ENCODE measurements around the gene ATP1A2. TPM values are rescaled to one million over a fixed set of nuclear protein-coding genes. Genes with fewer than 3 reads are reported as not detected.

The ATP1A2 gene
- not detected in 2 replicates for total RNA-seq

GRCh38 chr1:160115545-160116282, at the start of gene ATP1A2:
Gene ATP1A2 (plus strand): TSS chr1:160115759. CDS start chr1:160115862, 103 bp downstream.

GRCh38 chr1:160069460-160070231, 45.9 kb upstream of the ATP1A2 start, which contains the start of gene KCNJ10:
Gene KCNJ10 (minus strand): TSS chr1:160070160. CDS start chr1:160042532, 27,628 bp downstream.

GRCh38 chr1:160081261-160081936, 34.2 kb upstream of the ATP1A2 start, which contains the start of gene KCNJ9:
Gene KCNJ9 (plus strand): TSS chr1:160081538. CDS start chr1:160084031, 2,493 bp downstream.

GRCh38 chr1:160097911-160098851, 17.4 kb upstream of the ATP1A2 start, which contains the start of gene IGSF8:
Gene IGSF8 (minus strand): TSS chr1:160098619. CDS start chr1:160098472, 147 bp downstream.

GRCh38 chr1:160151303-160151702, 35.7 kb downstream of the ATP1A2 start, which contains the start of gene ATP1A4:
Gene ATP1A4 (plus strand): TSS chr1:160151603. CDS start chr1:160152041, 438 bp downstream.

GRCh38 chr1:160189649-160190625, 74.4 kb downstream of the ATP1A2 start, which contains the start of gene CASQ1:
Gene CASQ1 (plus strand): TSS chr1:160190575. CDS start chr1:160190752, 177 bp downstream.

Other genes starting within 250 kb of the ATP1A2 start
- 0.12 and 0.16 TPM in 2 replicates for gene CFAP45, start 215.6 kb upstream of the ATP1A2 start, total RNA-seq
- 124 and 172 TPM in 2 replicates for gene TAGLN2, start 190.3 kb upstream of the ATP1A2 start, total RNA-seq
- gene IGSF9, start 170.1 kb upstream of the ATP1A2 start, total RNA-seq: under 0.01 TPM in 1 of 2 replicates, not detected in the other
- not detected in 2 replicates for gene SLAMF9, start 161.5 kb upstream of the ATP1A2 start, total RNA-seq
- gene PIGM, start 83.8 kb upstream of the ATP1A2 start, total RNA-seq: 5.1 and 5.4 TPM in 2 replicates
- not detected in 2 replicates for gene KCNJ10, start 45.6 kb upstream of the ATP1A2 start, total RNA-seq
- not detected in 2 replicates for gene KCNJ9, start 34.2 kb upstream of the ATP1A2 start, total RNA-seq
- gene IGSF8, start 17.1 kb upstream of the ATP1A2 start, total RNA-seq: 20.9 TPM in 2 replicates
- gene ATP1A4, start 35.8 kb downstream of the ATP1A2 start, total RNA-seq: not detected in 2 replicates
- not detected in 2 replicates for gene CASQ1, start 74.8 kb downstream of the ATP1A2 start, total RNA-seq
- 240 and 266 TPM in 2 replicates for gene PEA15, start 89.6 kb downstream of the ATP1A2 start, total RNA-seq
- 85.9 and 90.9 TPM in 2 replicates for gene DCAF8, start 146.8 kb downstream of the ATP1A2 start, total RNA-seq
- gene PEX19, start 169.4 kb downstream of the ATP1A2 start, total RNA-seq: 56.0 and 90.3 TPM in 2 replicates
- gene COPA, start 227.5 kb downstream of the ATP1A2 start, total RNA-seq: 331 and 398 TPM in 2 replicates
- 102 and 111 TPM in 2 replicates for gene NCSTN, start 227.6 kb downstream of the ATP1A2 start, total RNA-seq

Measured in hair follicle dermal papilla cell (primary cell).